Caco-2 (cell line): Measurements from ENCODE around the gene TNFSF10. TPM values are rescaled to one million over a fixed set of nuclear protein-coding genes. Genes with fewer than 3 reads are reported as not detected.

Experiments
- BruUV-seq: library from RNA; stranded (reverse); fragments of 400-500 nt; replicated peaks from 2 replicates; lab custom pipeline; 2021; lab: Mats Ljungman, UMichigan
- CTCF ChIA-PET: fragments of 300-600 bp; sonication (Branson Sonifier 250); formaldehyde crosslinking; loops from one replicate; lab custom pipeline; 2022; ENCODE audit warnings: antibody characterized with exemption; lab: Charles Lee
- POLR2A ChIA-PET: fragments of 300-600 bp; sonication (Branson Sonifier 250); formaldehyde crosslinking; loops from one replicate; lab custom pipeline; 2022; ENCODE audit warnings: antibody characterized with exemption; lab: Charles Lee
- DNase-seq, 2 experiments: peaks; one replicate each; pipeline versions ENCODE4 v3.0.0 to v3.0.0-alpha.2; 2020 to 2022
- H3K27me3 ChIP-seq: replicated peaks from 2 replicates; pipeline ENCODE4 v1.6.0; 2011; ENCODE audit warnings: low read length; ENCODE audit not compliant: control insufficient read depth, insufficient read depth
- H3K36me3 ChIP-seq: 2 replicates; pipeline ENCODE4 v1.5.1; 2011; ENCODE audit warnings: low read length; ENCODE audit not compliant: control insufficient read depth, insufficient read depth
- H3K4me1 ChIP-seq: fragments of 250-450 bp; sonication (Bioruptor Pico); 2 replicates; pipeline ENCODE4 v1.5.1; 2020; ENCODE audit warnings: mild to moderate bottlenecking
- H3K4me3 ChIP-seq: 2 replicates; pipeline ENCODE4 v1.5.1; 2011; ENCODE audit warnings: low read depth, mild to moderate bottlenecking, control low read depth, low read length
- H3K9me3 ChIP-seq: fragments of 250-450 bp; sonication (Bioruptor Pico); 2 replicates; pipeline ENCODE4 v1.5.1; 2020; ENCODE audit warnings: mild to moderate bottlenecking, moderate library complexity
- H3K27ac Mint-ChIP-seq: one replicate; pipeline ENCODE4 v1.8.0; 2022; ENCODE audit warnings: mixed read lengths; ENCODE audit not compliant: unreplicated experiment
- H3K27me3 Mint-ChIP-seq: one replicate; pipeline ENCODE4 v1.8.0; 2022; ENCODE audit warnings: mixed read lengths; ENCODE audit not compliant: insufficient read depth, unreplicated experiment
- H3K36me3 Mint-ChIP-seq: one replicate; pipeline ENCODE4 v1.8.0; 2022; ENCODE audit warnings: mild to moderate bottlenecking, mixed read lengths; ENCODE audit not compliant: insufficient read depth, unreplicated experiment
- H3K4me1 Mint-ChIP-seq: one replicate; pipeline ENCODE4 v1.8.0; 2022; ENCODE audit warnings: low read depth, mixed read lengths; ENCODE audit not compliant: unreplicated experiment
- H3K4me3 Mint-ChIP-seq: one replicate; pipeline ENCODE4 v1.8.0; 2022; ENCODE audit warnings: mild to moderate bottlenecking, moderate library complexity, mixed read lengths; ENCODE audit not compliant: unreplicated experiment
- H3K9me3 Mint-ChIP-seq: one replicate; pipeline ENCODE4 v1.8.0; 2022; ENCODE audit warnings: mixed read lengths; ENCODE audit not compliant: unreplicated experiment
- CTCF ChIP-seq, 2 experiments: fragments of 200-600 bp in 1 of 2; IDR thresholded peaks; 1 replicate in 1 of 2; 2 replicates in 1 of 2; pipeline versions ENCODE4 v1.5.1 to v1.8.0; 2011 to 2022; ENCODE audit warnings: antibody characterized with exemption in 1 of 2, control low read depth in 1 of 2, inconsistent platforms in 1 of 2, low read depth in 1 of 2, low read length in 1 of 2, mild to moderate bottlenecking in 1 of 2, moderate library complexity in 1 of 2; ENCODE audit not compliant: insufficient read depth in 1 of 2, severe bottlenecking in 1 of 2, unreplicated experiment in 1 of 2
- intact Hi-C: fragments of 100-400 bp; cut with micrococcal nuclease; formaldehyde crosslinking; loops from one replicate; pipeline ENCODE4 v1.10.0; 2022; ENCODE audit not compliant: unreplicated experiment
- total RNA-seq: library from RNA; stranded (reverse); gene quantifications from 2 replicates; pipeline ENCODE4 v1.2.3, GENCODE V29; 2022

Gene TNFSF10
- total RNA-seq, 1 experiment from 2014 or later, result not detected

DNA sequence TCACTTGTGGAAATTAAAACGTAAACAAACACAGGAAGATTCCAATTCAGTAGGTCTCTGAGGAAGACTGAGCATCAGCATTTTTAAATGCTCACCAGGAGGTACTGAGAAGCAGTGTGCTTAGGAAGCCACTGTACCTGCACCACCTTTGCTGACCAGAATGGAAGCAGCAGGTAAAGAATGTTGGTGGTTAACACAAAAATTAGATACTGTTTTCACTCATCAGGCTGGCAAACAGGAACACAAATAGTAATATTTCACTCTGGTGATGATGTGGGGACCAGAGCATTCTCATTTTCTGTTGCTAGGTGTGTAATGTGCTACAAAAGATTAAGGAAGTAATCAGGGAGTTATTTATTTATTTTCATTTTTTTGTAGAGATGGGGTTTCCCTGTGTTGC is 45.1 kb downstream of the TNFSF10 start:
- DNase-seq, result no peak
- Mint-ChIP-seq H3K27ac (no peak overlapping the region), H3K27me3 (peaks cover 3% of the 10 kb centered on the region), H3K9me3 (no peaks in the 10 kb centered on the region), H3K4me1 (no peaks in the 10 kb centered on the region), H3K4me3 (no peak overlapping the region), H3K36me3 (no peaks in the 10 kb centered on the region)
- CTCF ChIA-PET, result interaction anchor here (1.3 to 2.4 kb wide), 3 partner anchors 13 to 119 kb away, joined by 3 to 11 read pairs (median 9); no protein-coding TSS in a partner anchor
- no peak overlapping the region for H3K4me3 ChIP-seq
- POLR2A ChIA-PET, result no interaction called here
- TF ChIP-seq CTCF (IDR thresholded peaks at IDR 0.05; ENCODE audit: insufficient read depth in 1 of 2, low read depth in 1 of 2, low read length in 1 of 2, severe bottlenecking in 1 of 2, unreplicated experiment in 1 of 2), result no peak
- intact Hi-C loops, result no loop called here
- no peaks in the 10 kb centered on the region for H3K4me1 ChIP-seq
- H3K36me3 ChIP-seq, result no peaks in the 10 kb centered on the region
- peaks cover 5% of the 10 kb centered on the region; the same call in 1 of the 2 replicates for H3K9me3 ChIP-seq
- H3K27me3 ChIP-seq, result no peaks in the 10 kb centered on the region
- BruUV-seq, result no TSS peak

GRCh38 chr3:172476347-172476746 is 46.9 kb downstream of the TNFSF10 start:
- no peaks in the 10 kb centered on the region for H3K36me3 Mint-ChIP-seq
- H3K4me3 Mint-ChIP-seq, result peak overlapping the region; percentile 86
- POLR2A ChIA-PET, result interaction anchor here (0.6 kb wide), 1 partner anchor 274 kb away, joined by 3 read pairs; the partner anchor contains the start of gene ECT2
- CTCF ChIA-PET, result interaction anchor here (0.7 to 2.4 kb wide), 5 partner anchors 11 to 831 kb away, joined by 4 to 11 read pairs (median 9); no protein-coding TSS in a partner anchor
- no peaks in the 10 kb centered on the region for H3K4me1 Mint-ChIP-seq
- H3K27me3 ChIP-seq, result no peaks in the 10 kb centered on the region
- TF ChIP-seq CTCF (IDR thresholded peaks at IDR 0.05; ENCODE audit: insufficient read depth in 1 of 2, low read depth in 1 of 2, low read length in 1 of 2, severe bottlenecking in 1 of 2, unreplicated experiment in 1 of 2), result no peak
- intact Hi-C loops, result no loop called here
- peaks cover 3% of the 10 kb centered on the region for H3K27me3 Mint-ChIP-seq
- no peaks in the 10 kb centered on the region for H3K9me3 ChIP-seq
- peaks cover 9% of the 10 kb centered on the region for H3K9me3 Mint-ChIP-seq
- no peak overlapping the region for H3K4me3 ChIP-seq
- no peaks in the 10 kb centered on the region for H3K36me3 ChIP-seq
- no peaks in the 10 kb centered on the region for H3K4me1 ChIP-seq
- DNase-seq, result no peak
- BruUV-seq, result no TSS peak
- H3K27ac Mint-ChIP-seq, result no peak overlapping the region

DNA sequence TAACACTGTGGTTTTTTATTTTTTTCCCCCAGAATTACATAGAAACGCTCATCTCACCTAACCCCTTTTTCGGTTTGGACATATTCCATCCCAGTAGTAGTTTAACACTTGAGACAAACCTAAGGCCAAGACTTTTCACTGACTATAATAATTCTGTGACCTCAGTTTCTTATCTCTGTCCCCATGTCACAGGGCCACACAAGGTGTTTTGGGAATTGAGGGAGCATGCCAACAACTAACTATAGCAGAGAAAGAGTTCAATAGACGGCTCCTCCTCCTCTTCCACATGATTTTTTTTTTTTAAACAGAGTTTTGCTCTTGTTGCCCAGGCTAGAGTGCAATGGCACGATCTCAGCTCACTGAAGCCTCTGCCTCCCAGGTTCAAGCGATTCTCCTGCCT is 47.5 kb downstream of the TNFSF10 start:
- DNase-seq, result no peak
- no TSS peak for BruUV-seq
- Histone ChIP-seq H3K36me3 (no peaks in the 10 kb centered on the region), H3K4me3 (no peak overlapping the region), H3K9me3 (no peaks in the 10 kb centered on the region), H3K27me3 (no peaks in the 10 kb centered on the region), H3K4me1 (no peaks in the 10 kb centered on the region)
- CTCF ChIA-PET, result no interaction called here
- no peak overlapping the region for H3K27ac Mint-ChIP-seq
- H3K4me3 Mint-ChIP-seq, result no peak overlapping the region
- no peaks in the 10 kb centered on the region for H3K36me3 Mint-ChIP-seq
- peaks cover 10% of the 10 kb centered on the region for H3K9me3 Mint-ChIP-seq
- H3K4me1 Mint-ChIP-seq, result no peaks in the 10 kb centered on the region
- intact Hi-C loops, result no loop called here
- POLR2A ChIA-PET, result no interaction called here
- TF ChIP-seq CTCF (IDR thresholded peaks at IDR 0.05; ENCODE audit: insufficient read depth in 1 of 2, low read depth in 1 of 2, low read length in 1 of 2, severe bottlenecking in 1 of 2, unreplicated experiment in 1 of 2), result no peak
- H3K27me3 Mint-ChIP-seq, result peaks cover 3% of the 10 kb centered on the region
